GM23338 (cell line): ENCODE measurements around the gene RABGAP1L.

ENCODE experiments used
- CREB1 ChIP-seq: fragments of 250-450 bp; sonication (Bioruptor Pico); IDR thresholded peaks from 2 replicates; pipeline ENCODE4 v1.5.0; 2020; ENCODE audit warnings: low read depth, mild to moderate bottlenecking, moderate library complexity
- CTCF ChIP-seq, 2 experiments: fragments of 200-600 bp in 1 of 2; sonication (generic) in 1 of 2; conservative IDR thresholded peaks; 2 replicates each; pipeline versions ENCODE4 v1.5.1 to v1.6.1; 2016 to 2017; ENCODE audit warnings: antibody characterized with exemption in 2 of 2, low read depth in 2 of 2, mild to moderate bottlenecking in 2 of 2, moderate library complexity in 1 of 2
- ETS1 ChIP-seq: IDR thresholded peaks from 2 replicates; pipeline ENCODE4 v1.6.1; 2016; ENCODE audit warnings: antibody characterized with exemption
- EZH2 ChIP-seq: fragments of 200-600 bp; sonication (generic); IDR thresholded peaks from one replicate; pipeline ENCODE4 v1.8.0; 2017; ENCODE audit warnings: antibody characterized with exemption, mild to moderate bottlenecking, low read depth; ENCODE audit not compliant: unreplicated experiment
- EZH2phosphoT487 ChIP-seq: fragments of 200-600 bp; sonication (generic); IDR thresholded peaks from one replicate; pipeline ENCODE4 v1.8.1; 2018; ENCODE audit warnings: antibody characterized with exemption; ENCODE audit not compliant: unreplicated experiment
- POLR2AphosphoS5 ChIP-seq: IDR thresholded peaks from 2 replicates; pipeline ENCODE4 v1.6.1; 2016; ENCODE audit warnings: antibody characterized with exemption, low read depth
- REST ChIP-seq: IDR thresholded peaks from one replicate; pipeline ENCODE4 v1.6.1; 2018; ENCODE audit warnings: antibody characterized with exemption; ENCODE audit not compliant: unreplicated experiment
- STAT1 ChIP-seq: IDR thresholded peaks from one replicate; pipeline ENCODE4 v1.6.1; 2016; ENCODE audit warnings: antibody characterized with exemption; ENCODE audit not compliant: unreplicated experiment

- TF ChIP-seq REST (no peak), POLR2AphosphoS5 (no peak), CTCF (conservative IDR thresholded peaks at IDR 0.05; ENCODE audit: low read depth in 2 of 2) (no peak), EZH2 (no peak), CREB1 (CRISPR knock-in tag) (no peak), ETS1 (no peak), STAT1 (no peak), EZH2phosphoT487 (no peak)
Observed at GRCh38 chr1:174676856-174677255, 517.5 kb downstream of the RABGAP1L start.
